LNCaP clone FGC (cell line): ENCODE measurements around the gene ZNF446.

Experiments used
- DNase-seq: peaks from one replicate; pipeline ENCODE4 v3.0.0-alpha.2; 2011; ENCODE audit warnings: low read depth
- H3K4me3 ChIP-seq: 2 replicates; pipeline ENCODE4 v1.5.1; 2011; ENCODE audit warnings: mild to moderate bottlenecking, low read depth, low read length, control low read depth
- TF ChIP-seq, protein P1 (sequence below): IDR thresholded peaks from 2 replicates; pipeline ENCODE4 v1.5.1; 2012; ENCODE audit warnings: mild to moderate bottlenecking; ENCODE audit not compliant: control insufficient read depth, insufficient read depth; ENCODE audit errors: extremely low read depth

The ZNF446 gene

DNA sequence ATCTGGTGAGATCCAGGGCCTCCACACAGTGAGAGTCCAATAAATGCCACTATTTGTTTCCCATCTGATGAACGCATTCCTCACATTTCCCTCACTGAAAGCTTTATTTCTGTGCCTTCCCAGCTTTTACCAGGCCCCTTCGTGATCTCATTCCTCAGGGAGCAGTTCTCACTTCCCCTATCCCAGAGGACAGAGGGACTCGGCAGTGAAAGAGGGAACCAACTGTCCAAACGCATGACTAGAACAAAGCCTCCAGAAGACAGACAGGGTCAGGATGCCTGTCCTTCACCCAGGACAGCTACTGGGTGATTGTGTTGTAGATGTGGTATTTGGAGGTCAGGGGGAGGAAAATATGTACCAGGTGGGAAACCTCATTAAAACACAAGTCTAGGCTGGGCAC lies 45.5 kb downstream of the ZNF446 start:
- H3K4me3 ChIP-seq, result peak overlapping the region; percentile 38
- no peak for DNase-seq
- TF ChIP-seq, protein P1, sequence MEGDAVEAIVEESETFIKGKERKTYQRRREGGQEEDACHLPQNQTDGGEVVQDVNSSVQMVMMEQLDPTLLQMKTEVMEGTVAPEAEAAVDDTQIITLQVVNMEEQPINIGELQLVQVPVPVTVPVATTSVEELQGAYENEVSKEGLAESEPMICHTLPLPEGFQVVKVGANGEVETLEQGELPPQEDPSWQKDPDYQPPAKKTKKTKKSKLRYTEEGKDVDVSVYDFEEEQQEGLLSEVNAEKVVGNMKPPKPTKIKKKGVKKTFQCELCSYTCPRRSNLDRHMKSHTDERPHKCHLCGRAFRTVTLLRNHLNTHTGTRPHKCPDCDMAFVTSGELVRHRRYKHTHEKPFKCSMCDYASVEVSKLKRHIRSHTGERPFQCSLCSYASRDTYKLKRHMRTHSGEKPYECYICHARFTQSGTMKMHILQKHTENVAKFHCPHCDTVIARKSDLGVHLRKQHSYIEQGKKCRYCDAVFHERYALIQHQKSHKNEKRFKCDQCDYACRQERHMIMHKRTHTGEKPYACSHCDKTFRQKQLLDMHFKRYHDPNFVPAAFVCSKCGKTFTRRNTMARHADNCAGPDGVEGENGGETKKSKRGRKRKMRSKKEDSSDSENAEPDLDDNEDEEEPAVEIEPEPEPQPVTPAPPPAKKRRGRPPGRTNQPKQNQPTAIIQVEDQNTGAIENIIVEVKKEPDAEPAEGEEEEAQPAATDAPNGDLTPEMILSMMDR, result no peak

DNA sequence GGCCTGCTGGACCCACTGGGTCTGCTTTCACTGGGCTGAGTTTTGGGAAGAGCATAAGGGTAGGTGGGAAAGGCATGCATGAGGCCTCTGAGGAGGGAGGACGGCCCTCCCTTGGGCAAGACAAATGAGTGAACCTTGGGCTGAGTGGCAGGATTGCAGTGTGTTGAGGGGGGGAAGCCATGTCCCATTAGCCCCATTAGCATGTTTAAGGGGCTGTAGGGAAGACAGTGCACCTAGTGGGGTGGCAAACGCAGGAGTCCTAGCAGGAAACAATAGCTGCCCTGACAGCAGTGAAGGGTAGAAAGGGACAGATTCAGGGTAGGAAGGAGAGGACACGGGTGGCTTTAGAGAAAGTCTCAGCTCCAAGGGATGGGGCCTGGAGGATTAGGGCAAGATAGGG lies 46.6 kb downstream of the ZNF446 start:
- H3K4me3 ChIP-seq, result no peak overlapping the region
- DNase-seq, result no peak
- TF ChIP-seq, protein P1, result no peak

DNA sequence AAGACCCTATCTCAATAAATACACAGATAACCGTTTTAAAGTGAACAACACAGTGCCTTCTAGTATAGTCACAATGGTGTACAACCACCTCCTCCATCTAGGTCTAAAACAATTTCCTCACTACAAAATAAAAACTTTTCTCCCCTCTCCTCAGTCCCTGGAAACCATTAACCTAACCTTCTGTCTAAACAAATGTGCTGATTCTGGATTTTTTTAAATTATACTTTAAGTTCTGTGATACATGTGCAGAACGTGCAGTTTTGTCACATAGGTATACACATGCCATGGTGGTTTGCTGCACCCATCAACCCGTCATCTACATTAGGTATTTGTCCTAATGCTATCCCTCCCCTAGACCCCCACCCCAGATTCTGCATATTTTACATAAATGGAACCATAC lies 53.3 kb downstream of the ZNF446 start:
- TF ChIP-seq, protein P1, result no peak
- no peak for DNase-seq
- H3K4me3 ChIP-seq, result no peak overlapping the region
